Caco-2 (cell line): ENCODE measurements around the gene FAM181A. TPM values are rescaled to one million over a fixed set of nuclear protein-coding genes. Genes with fewer than 3 reads are reported as not detected.

ENCODE experiments used
- BruUV-seq: library from RNA; stranded (reverse); fragments of 400-500 nt; replicated peaks from 2 replicates; lab custom pipeline; 2021; lab: Mats Ljungman, UMichigan
- CTCF ChIA-PET: fragments of 300-600 bp; sonication (Branson Sonifier 250); formaldehyde crosslinking; loops from one replicate; lab custom pipeline; 2022; ENCODE audit warnings: antibody characterized with exemption; lab: Charles Lee
- POLR2A ChIA-PET: fragments of 300-600 bp; sonication (Branson Sonifier 250); formaldehyde crosslinking; loops from one replicate; lab custom pipeline; 2022; ENCODE audit warnings: antibody characterized with exemption; lab: Charles Lee
- DNase-seq, 2 experiments: peaks; one replicate each; pipeline versions ENCODE4 v3.0.0 to v3.0.0-alpha.2; 2020 to 2022
- H3K27me3 ChIP-seq: replicated peaks from 2 replicates; pipeline ENCODE4 v1.6.0; 2011; ENCODE audit warnings: low read length; ENCODE audit not compliant: control insufficient read depth, insufficient read depth
- H3K36me3 ChIP-seq: 2 replicates; pipeline ENCODE4 v1.5.1; 2011; ENCODE audit warnings: low read length; ENCODE audit not compliant: control insufficient read depth, insufficient read depth
- H3K4me1 ChIP-seq: fragments of 250-450 bp; sonication (Bioruptor Pico); 2 replicates; pipeline ENCODE4 v1.5.1; 2020; ENCODE audit warnings: mild to moderate bottlenecking
- H3K4me3 ChIP-seq: 2 replicates; pipeline ENCODE4 v1.5.1; 2011; ENCODE audit warnings: low read depth, mild to moderate bottlenecking, control low read depth, low read length
- H3K9me3 ChIP-seq: fragments of 250-450 bp; sonication (Bioruptor Pico); 2 replicates; pipeline ENCODE4 v1.5.1; 2020; ENCODE audit warnings: mild to moderate bottlenecking, moderate library complexity
- H3K27ac Mint-ChIP-seq: one replicate; pipeline ENCODE4 v1.8.0; 2022; ENCODE audit warnings: mixed read lengths; ENCODE audit not compliant: unreplicated experiment
- H3K27me3 Mint-ChIP-seq: one replicate; pipeline ENCODE4 v1.8.0; 2022; ENCODE audit warnings: mixed read lengths; ENCODE audit not compliant: insufficient read depth, unreplicated experiment
- H3K36me3 Mint-ChIP-seq: one replicate; pipeline ENCODE4 v1.8.0; 2022; ENCODE audit warnings: mild to moderate bottlenecking, mixed read lengths; ENCODE audit not compliant: insufficient read depth, unreplicated experiment
- H3K4me1 Mint-ChIP-seq: one replicate; pipeline ENCODE4 v1.8.0; 2022; ENCODE audit warnings: low read depth, mixed read lengths; ENCODE audit not compliant: unreplicated experiment
- H3K4me3 Mint-ChIP-seq: one replicate; pipeline ENCODE4 v1.8.0; 2022; ENCODE audit warnings: mild to moderate bottlenecking, moderate library complexity, mixed read lengths; ENCODE audit not compliant: unreplicated experiment
- H3K9me3 Mint-ChIP-seq: one replicate; pipeline ENCODE4 v1.8.0; 2022; ENCODE audit warnings: mixed read lengths; ENCODE audit not compliant: unreplicated experiment
- intact Hi-C: fragments of 100-400 bp; cut with micrococcal nuclease; formaldehyde crosslinking; loops from one replicate; pipeline ENCODE4 v1.10.0; 2022; ENCODE audit not compliant: unreplicated experiment
- total RNA-seq: library from RNA; stranded (reverse); gene quantifications from 2 replicates; pipeline ENCODE4 v1.2.3, GENCODE V29; 2022
- TF ChIP-seq, protein P1 (sequence below), 2 experiments: fragments of 200-600 bp in 1 of 2; IDR thresholded peaks; 1 replicate in 1 of 2; 2 replicates in 1 of 2; pipeline versions ENCODE4 v1.5.1 to v1.8.0; 2011 to 2022; ENCODE audit warnings: antibody characterized with exemption in 1 of 2, control low read depth in 1 of 2, inconsistent platforms in 1 of 2, low read depth in 1 of 2, low read length in 1 of 2, mild to moderate bottlenecking in 1 of 2, moderate library complexity in 1 of 2; ENCODE audit not compliant: insufficient read depth in 1 of 2, severe bottlenecking in 1 of 2, unreplicated experiment in 1 of 2

The FAM181A gene
- total RNA-seq, 1 experiment from 2014 or later = not detected

GRCh38 chr14:93965946-93966474 is 38.9 kb downstream of the FAM181A start:
- Mint-ChIP-seq H3K4me1 (no peaks in the 10 kb centered on the region), H3K27me3 (no peaks in the 10 kb centered on the region), H3K36me3 (no peaks in the 10 kb centered on the region), H3K27ac (no peak overlapping the region), H3K4me3 (no peak overlapping the region), H3K9me3 (no peaks in the 10 kb centered on the region)
- TF ChIP-seq, protein P1, sequence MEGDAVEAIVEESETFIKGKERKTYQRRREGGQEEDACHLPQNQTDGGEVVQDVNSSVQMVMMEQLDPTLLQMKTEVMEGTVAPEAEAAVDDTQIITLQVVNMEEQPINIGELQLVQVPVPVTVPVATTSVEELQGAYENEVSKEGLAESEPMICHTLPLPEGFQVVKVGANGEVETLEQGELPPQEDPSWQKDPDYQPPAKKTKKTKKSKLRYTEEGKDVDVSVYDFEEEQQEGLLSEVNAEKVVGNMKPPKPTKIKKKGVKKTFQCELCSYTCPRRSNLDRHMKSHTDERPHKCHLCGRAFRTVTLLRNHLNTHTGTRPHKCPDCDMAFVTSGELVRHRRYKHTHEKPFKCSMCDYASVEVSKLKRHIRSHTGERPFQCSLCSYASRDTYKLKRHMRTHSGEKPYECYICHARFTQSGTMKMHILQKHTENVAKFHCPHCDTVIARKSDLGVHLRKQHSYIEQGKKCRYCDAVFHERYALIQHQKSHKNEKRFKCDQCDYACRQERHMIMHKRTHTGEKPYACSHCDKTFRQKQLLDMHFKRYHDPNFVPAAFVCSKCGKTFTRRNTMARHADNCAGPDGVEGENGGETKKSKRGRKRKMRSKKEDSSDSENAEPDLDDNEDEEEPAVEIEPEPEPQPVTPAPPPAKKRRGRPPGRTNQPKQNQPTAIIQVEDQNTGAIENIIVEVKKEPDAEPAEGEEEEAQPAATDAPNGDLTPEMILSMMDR (IDR thresholded peaks at IDR 0.05; ENCODE audit: insufficient read depth in 1 of 2, low read depth in 1 of 2, low read length in 1 of 2, severe bottlenecking in 1 of 2, unreplicated experiment in 1 of 2) = no peak
- no peaks in the 10 kb centered on the region for H3K9me3 ChIP-seq
- intact Hi-C loops = no loop called here
- no peaks in the 10 kb centered on the region for H3K36me3 ChIP-seq
- BruUV-seq = no TSS peak
- no peak overlapping the region for H3K4me3 ChIP-seq
- POLR2A ChIA-PET = no interaction called here
- CTCF ChIA-PET = no interaction called here
- no peak for DNase-seq
- H3K4me1 ChIP-seq = peaks cover 15% of the 10 kb centered on the region; the same call in 1 of the 2 replicates
- no peaks in the 10 kb centered on the region for H3K27me3 ChIP-seq

DNA sequence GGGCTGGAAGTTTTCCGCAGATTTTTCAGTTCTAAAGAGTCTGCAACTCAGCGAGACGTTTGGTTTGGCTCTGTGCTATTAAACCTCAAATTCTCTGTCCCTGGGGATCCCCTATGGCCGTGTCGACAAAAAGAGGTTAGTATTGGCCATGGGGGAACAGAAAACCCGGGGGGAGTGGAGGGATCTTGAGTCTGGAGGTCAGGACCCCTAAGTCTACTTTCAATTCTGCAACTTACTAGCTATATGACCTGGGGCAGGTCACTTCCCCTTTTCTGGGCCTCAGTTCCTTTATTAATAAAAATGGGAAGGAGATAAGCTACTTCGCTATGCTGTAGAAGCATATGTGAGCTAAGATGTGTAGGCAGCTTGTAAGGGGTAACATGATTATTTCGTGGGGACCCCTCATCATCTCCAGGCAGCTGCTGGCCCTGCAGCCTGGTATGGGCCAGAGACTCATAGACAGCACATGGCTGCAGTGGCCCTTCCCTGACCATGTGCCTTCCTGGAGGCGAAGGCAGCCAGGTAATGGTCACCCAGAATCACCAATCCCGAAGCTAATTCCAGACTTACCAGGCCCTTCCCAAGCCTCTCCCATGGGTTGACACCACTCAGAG is 40.6 kb downstream of the FAM181A start:
- no TSS peak for BruUV-seq
- POLR2A ChIA-PET = no interaction called here
- no peaks in the 10 kb centered on the region for H3K36me3 Mint-ChIP-seq
- CTCF ChIA-PET = interaction anchor here (0.6 to 1.1 kb wide), 2 partner anchors 17 to 28 kb away, joined by 3 to 5 read pairs; no protein-coding TSS in a partner anchor
- Histone ChIP-seq H3K27me3 (no peaks in the 10 kb centered on the region), H3K4me1 (peaks cover 12% of the 10 kb centered on the region; the same call in 1 of the 2 replicates), H3K36me3 (no peaks in the 10 kb centered on the region), H3K9me3 (no peaks in the 10 kb centered on the region), H3K4me3 (no peak overlapping the region)
- no peaks in the 10 kb centered on the region for H3K4me1 Mint-ChIP-seq
- H3K9me3 Mint-ChIP-seq = no peaks in the 10 kb centered on the region
- H3K27me3 Mint-ChIP-seq = no peaks in the 10 kb centered on the region
- H3K27ac Mint-ChIP-seq = no peak overlapping the region
- no peak overlapping the region for H3K4me3 Mint-ChIP-seq
- no peak for DNase-seq
- intact Hi-C loops = no loop called here
- TF ChIP-seq, protein P1 (IDR thresholded peaks at IDR 0.05; ENCODE audit: insufficient read depth in 1 of 2, low read depth in 1 of 2, low read length in 1 of 2, severe bottlenecking in 1 of 2, unreplicated experiment in 1 of 2) = no peak

GRCh38 chr14:93969082-93969828 is 42.1 kb downstream of the FAM181A start:
- no peaks in the 10 kb centered on the region for H3K9me3 Mint-ChIP-seq
- intact Hi-C loops = no loop called here
- BruUV-seq = no TSS peak
- POLR2A ChIA-PET = no interaction called here
- CTCF ChIA-PET = no interaction called here
- no peaks in the 10 kb centered on the region for H3K27me3 ChIP-seq
- no peaks in the 10 kb centered on the region for H3K4me1 Mint-ChIP-seq
- H3K36me3 ChIP-seq = no peaks in the 10 kb centered on the region
- no peaks in the 10 kb centered on the region for H3K9me3 ChIP-seq
- H3K4me3 ChIP-seq = no peak overlapping the region
- no peaks in the 10 kb centered on the region for H3K36me3 Mint-ChIP-seq
- H3K4me3 Mint-ChIP-seq = no peak overlapping the region
- no peak overlapping the region for H3K27ac Mint-ChIP-seq
- DNase-seq = no peak
- H3K27me3 Mint-ChIP-seq = no peaks in the 10 kb centered on the region
- H3K4me1 ChIP-seq = peaks cover 12% of the 10 kb centered on the region; the same call in 1 of the 2 replicates
- TF ChIP-seq, protein P1 (IDR thresholded peaks at IDR 0.05; ENCODE audit: insufficient read depth in 1 of 2, low read depth in 1 of 2, low read length in 1 of 2, severe bottlenecking in 1 of 2, unreplicated experiment in 1 of 2) = no peak
